ENCODE measurements around the gene ATP6V1B1. TPM values are rescaled to one million over a fixed set of nuclear protein-coding genes. Genes with fewer than 3 reads are reported as not detected.
A peak's percentile ranks its signal among the peaks of the same experiment; 100 is the strongest.

Gene ATP6V1B1
- total RNA-seq, 2 donors from 2014 or later = 6.5 to 7.2 TPM

DNA sequence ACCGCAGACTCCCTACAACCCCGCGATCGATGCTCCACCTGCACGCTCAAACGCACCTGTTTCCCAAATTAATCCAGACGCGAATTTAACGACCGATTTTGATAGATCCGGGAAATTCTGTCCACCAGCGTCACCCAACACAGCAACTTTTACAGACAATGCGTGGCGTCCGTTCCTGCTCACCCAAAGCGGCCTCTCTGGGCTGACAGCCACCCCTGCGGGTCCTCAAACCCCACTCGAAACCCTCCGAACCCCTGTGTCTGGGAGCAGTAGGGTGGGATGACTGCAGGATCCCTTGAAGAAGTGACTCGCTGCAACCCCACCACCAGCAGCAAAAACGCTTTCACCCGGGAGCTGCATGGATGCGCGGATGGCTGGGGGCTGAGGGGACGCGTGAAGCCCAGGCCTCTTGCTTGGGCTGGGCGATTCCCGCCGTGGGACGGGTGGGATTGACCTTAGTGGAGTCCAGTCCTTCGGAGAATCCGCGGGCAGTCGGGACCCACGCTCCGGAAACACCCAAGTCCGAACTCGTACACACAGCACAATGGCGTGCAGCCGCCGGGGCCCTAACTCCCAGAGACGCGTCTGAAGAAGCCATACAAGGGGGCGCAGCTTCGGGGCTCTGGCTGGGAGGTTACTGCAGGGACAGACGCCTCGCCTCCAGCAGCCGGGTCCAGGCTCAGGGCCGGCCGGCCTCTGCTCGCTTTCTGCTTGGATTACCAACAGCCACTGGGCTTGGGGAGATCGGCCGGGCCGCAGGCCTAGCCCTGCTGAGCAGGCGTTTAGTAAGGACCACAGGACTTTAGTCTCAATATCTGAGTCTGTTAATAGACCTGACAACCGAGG is 31.1 kb upstream of the ATP6V1B1 start:
- ATAC-seq (no peak), DNase-seq (ENCODE audit: low spot score) (peak; percentile 59)
- Mint-ChIP-seq H3K27me3 (peaks cover 54 to 62% of the 10 kb centered on the region in 2 donors), H3K9me3 (no peaks in the 10 kb centered on the region), H3K36me3 (peaks cover 4% of the 10 kb centered on the region), H3K4me1 (ENCODE audit: low read depth in 2 of 2) (peaks cover 28 to 31% of the 10 kb centered on the region in 2 donors), H3K4me3 (peak overlapping the region; percentile 12), H3K27ac (no peak overlapping the region)

- peak; percentile 32 for DNase-seq (ENCODE audit: low spot score)
- no peak overlapping the region for H3K27ac Mint-ChIP-seq
- H3K36me3 Mint-ChIP-seq = peaks cover 4% of the 10 kb centered on the region
- H3K27me3 Mint-ChIP-seq = peaks cover 49 to 63% of the 10 kb centered on the region in 2 donors
- H3K9me3 Mint-ChIP-seq = no peaks in the 10 kb centered on the region
- no peak for ATAC-seq
- H3K4me3 Mint-ChIP-seq = peak overlapping the region; percentile 10
- H3K4me1 Mint-ChIP-seq (ENCODE audit: low read depth in 2 of 2) = peaks cover 25 to 28% of the 10 kb centered on the region in 2 donors
Observed at GRCh38 chr2:70905443-70906421, 30.0 kb upstream of the ATP6V1B1 start.

DNA sequence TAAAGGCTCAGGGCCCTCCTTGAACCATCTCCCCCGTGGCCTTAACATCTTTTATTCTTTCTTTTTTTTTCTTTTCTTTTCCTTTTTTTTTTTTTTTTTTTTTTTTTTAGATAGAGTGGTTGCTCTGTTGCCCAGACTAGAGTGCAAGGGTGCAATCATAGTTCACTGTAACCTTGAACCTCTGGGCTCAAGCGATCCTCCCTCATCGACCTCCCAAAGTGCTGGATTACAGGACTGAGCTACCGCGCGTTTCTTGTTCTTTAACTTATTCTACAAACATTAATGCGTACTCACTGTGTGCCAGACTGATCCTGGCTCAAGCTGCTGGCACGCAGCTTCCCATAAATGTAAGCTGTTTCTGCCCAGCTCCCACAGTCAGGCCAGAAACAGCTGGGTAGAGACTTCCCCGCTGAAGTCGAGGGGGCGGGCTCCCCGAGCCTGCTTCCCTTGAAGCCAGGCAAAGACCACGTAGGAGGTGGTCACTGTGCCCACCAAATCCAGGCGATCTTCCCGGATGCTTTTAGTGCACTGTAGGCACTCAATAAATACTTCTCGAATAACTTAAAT is 29.2 kb upstream of the ATP6V1B1 start:
- Mint-ChIP-seq H3K27me3 (peaks cover 48 to 63% of the 10 kb centered on the region in 2 donors), H3K27ac (peak overlapping the region in 1 of 2 donors; percentile 61)
- ATAC-seq = no peak

DNA sequence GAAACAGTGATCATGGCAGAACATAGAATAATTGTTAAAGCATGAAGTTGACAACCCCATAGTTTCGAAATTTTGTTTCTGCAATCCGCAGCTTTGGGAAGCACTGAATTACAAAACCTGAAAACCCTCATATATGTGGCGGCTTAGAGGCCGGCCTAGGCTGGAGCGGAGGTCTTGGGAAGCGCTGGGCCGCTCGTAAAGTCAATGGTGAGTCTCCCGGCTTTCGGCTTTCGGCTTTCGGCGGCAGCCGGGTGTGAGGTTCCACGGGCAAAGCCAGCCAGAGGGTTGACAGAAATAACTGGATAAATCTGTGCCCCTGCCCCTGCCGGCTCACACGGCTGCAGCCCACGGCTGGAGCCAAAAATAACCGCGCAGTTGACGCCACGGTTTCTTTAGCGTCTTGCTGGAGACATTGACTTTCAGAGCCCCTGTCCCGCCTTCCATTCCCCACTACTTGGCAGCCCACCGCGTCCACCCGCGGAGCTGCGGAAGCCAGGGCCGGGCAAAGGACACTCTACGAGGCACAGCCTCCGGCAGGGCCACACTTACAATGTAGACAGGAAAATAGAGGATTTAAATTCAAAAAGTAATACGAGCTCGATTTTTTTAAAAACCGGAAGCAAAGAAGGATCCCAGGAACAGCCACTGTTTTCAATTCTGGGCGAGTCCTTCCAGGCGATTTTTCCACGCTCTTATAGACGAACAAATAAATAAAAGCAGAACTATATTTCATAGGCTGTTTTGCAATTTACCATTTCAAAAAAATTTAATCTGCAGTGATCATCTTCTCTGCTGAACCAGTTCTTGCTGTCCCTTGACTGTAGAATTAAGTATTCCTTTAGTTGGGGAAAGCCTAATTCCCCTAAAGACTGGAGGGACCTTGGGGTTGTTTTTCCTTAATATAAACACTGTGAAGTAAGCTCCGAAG is 28.3 kb upstream of the ATP6V1B1 start:
- peaks cover 49 to 63% of the 10 kb centered on the region in 2 donors for H3K27me3 Mint-ChIP-seq
- H3K36me3 Mint-ChIP-seq = no peaks in the 10 kb centered on the region
- ATAC-seq (peak in 1 of 2 donors; percentile 59), DNase-seq (ENCODE audit: low spot score) (peak; percentile 56)
- H3K9me3 Mint-ChIP-seq = no peaks in the 10 kb centered on the region
- peak overlapping the region in 1 of 2 donors; percentile 61 for H3K27ac Mint-ChIP-seq
- peaks cover 13 to 16% of the 10 kb centered on the region in 2 donors for H3K4me1 Mint-ChIP-seq (ENCODE audit: low read depth in 2 of 2)
- H3K4me3 Mint-ChIP-seq = peak overlapping the region; percentile 61

More for the DNA sequence above, 29.2 kb upstream of the ATP6V1B1 start:
- Mint-ChIP-seq H3K4me1 (ENCODE audit: low read depth in 2 of 2) (peaks cover 20 to 25% of the 10 kb centered on the region in 2 donors), H3K36me3 (peaks cover 2% of the 10 kb centered on the region), H3K4me3 (peak overlapping the region; percentile 61), H3K9me3 (no peaks in the 10 kb centered on the region)
- peak; percentile 51 for DNase-seq (ENCODE audit: low spot score)

DNA sequence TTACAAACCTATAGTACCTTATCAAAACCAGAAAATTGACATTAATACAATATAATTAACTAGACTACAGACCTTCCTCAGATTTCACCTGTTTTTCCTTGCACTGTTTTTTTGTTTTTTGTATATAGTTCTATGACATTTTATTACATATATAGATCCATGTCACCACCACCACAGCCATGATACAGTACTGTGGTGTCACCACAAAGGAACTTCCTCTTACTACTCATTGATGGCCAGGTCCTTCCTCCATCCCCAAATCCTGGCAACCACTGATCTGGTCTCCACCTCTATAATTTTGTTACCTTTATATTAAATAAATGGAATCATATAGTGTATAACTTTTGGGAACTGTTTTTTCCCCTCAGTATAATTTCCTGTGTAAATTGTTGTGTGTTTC is 19.4 kb upstream of the ATP6V1B1 start:
- ATAC-seq (no peak), DNase-seq (ENCODE audit: low spot score) (no peak)
- no peaks in the 10 kb centered on the region for H3K9me3 Mint-ChIP-seq
- peaks cover 26 to 37% of the 10 kb centered on the region in 2 donors for H3K27me3 Mint-ChIP-seq
- no peak overlapping the region for H3K4me3 Mint-ChIP-seq
- no peak overlapping the region for H3K27ac Mint-ChIP-seq
- H3K4me1 Mint-ChIP-seq (ENCODE audit: low read depth in 2 of 2) = no peaks in the 10 kb centered on the region
- H3K36me3 Mint-ChIP-seq = no peaks in the 10 kb centered on the region

DNA sequence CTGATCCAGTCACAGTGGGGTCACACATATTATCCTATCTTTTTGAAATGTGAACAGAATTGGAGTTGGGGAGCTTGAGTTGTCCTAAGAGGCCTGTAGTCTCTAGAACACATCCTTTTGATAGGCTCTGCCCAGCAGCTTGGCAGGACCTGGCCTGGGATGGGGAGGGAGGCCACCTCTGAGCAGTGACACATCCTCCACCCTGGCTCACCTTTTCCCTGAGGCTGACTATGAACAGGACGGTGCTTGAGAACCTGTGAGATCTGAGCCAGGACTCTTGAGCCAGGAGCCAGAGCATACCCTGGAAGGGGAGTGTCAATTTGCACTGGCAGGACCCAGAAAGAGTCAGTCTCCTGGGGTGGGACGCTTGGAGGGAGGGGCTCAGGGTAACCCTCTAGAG is 17.7 kb upstream of the ATP6V1B1 start:
- Mint-ChIP-seq H3K4me1 (ENCODE audit: low read depth in 2 of 2) (peaks cover 0 to 3% of the 10 kb centered on the region in 2 donors), H3K36me3 (no peaks in the 10 kb centered on the region), H3K4me3 (no peak overlapping the region), H3K27me3 (peaks cover 13 to 24% of the 10 kb centered on the region in 2 donors), H3K27ac (no peak overlapping the region), H3K9me3 (no peaks in the 10 kb centered on the region)
- ATAC-seq (no peak), DNase-seq (ENCODE audit: low spot score) (peak; percentile 15)

GRCh38 chr2:70919672-70920366 is 15.9 kb upstream of the ATP6V1B1 start:
- peaks cover 0 to 9% of the 10 kb centered on the region in 2 donors for H3K4me1 Mint-ChIP-seq (ENCODE audit: low read depth in 2 of 2)
- peaks cover 17 to 24% of the 10 kb centered on the region in 2 donors for H3K27me3 Mint-ChIP-seq
- H3K9me3 Mint-ChIP-seq = no peaks in the 10 kb centered on the region
- no peak overlapping the region for H3K27ac Mint-ChIP-seq
- no peak overlapping the region for H3K4me3 Mint-ChIP-seq
- ATAC-seq (peak; percentile 82 to 85), DNase-seq (ENCODE audit: low spot score) (peak; percentile 83)
- H3K36me3 Mint-ChIP-seq = no peaks in the 10 kb centered on the region

- H3K36me3 Mint-ChIP-seq = no peaks in the 10 kb centered on the region
- DNase-seq (ENCODE audit: low spot score) (peak; percentile 57), ATAC-seq (peak in 1 of 2 donors; percentile 15)
- H3K4me3 Mint-ChIP-seq = no peak overlapping the region
- peaks cover 21% of the 10 kb centered on the region in 2 donors for H3K27me3 Mint-ChIP-seq
- peaks cover 5 to 14% of the 10 kb centered on the region in 2 donors for H3K4me1 Mint-ChIP-seq (ENCODE audit: low read depth in 2 of 2)
- peak overlapping the region in 1 of 2 donors; percentile 30 for H3K27ac Mint-ChIP-seq
- no peaks in the 10 kb centered on the region for H3K9me3 Mint-ChIP-seq
Observed at GRCh38 chr2:70920367-70920715, 15.4 kb upstream of the ATP6V1B1 start.

- Mint-ChIP-seq H3K4me1 (ENCODE audit: low read depth in 2 of 2) (peaks cover 5 to 14% of the 10 kb centered on the region in 2 donors), H3K4me3 (no peak overlapping the region), H3K9me3 (no peaks in the 10 kb centered on the region), H3K27ac (peak overlapping the region in 1 of 2 donors; percentile 30), H3K27me3 (peaks cover 14 to 16% of the 10 kb centered on the region in 2 donors), H3K36me3 (no peaks in the 10 kb centered on the region)
- DNase-seq (ENCODE audit: low spot score) (no peak), ATAC-seq (no peak)
Observed at GRCh38 chr2:70921031-70921430, 14.7 kb upstream of the ATP6V1B1 start.

GRCh38 chr2:70921839-70922234 is 13.9 kb upstream of the ATP6V1B1 start:
- H3K4me3 Mint-ChIP-seq = no peak overlapping the region
- H3K27me3 Mint-ChIP-seq = peaks cover 6 to 14% of the 10 kb centered on the region in 2 donors
- H3K27ac Mint-ChIP-seq = peak overlapping the region in 1 of 2 donors; percentile 30
- no peaks in the 10 kb centered on the region for H3K9me3 Mint-ChIP-seq
- H3K4me1 Mint-ChIP-seq (ENCODE audit: low read depth in 2 of 2) = peaks cover 5 to 14% of the 10 kb centered on the region in 2 donors
- DNase-seq (ENCODE audit: low spot score) (no peak), ATAC-seq (no peak)
- no peaks in the 10 kb centered on the region for H3K36me3 Mint-ChIP-seq

DNA sequence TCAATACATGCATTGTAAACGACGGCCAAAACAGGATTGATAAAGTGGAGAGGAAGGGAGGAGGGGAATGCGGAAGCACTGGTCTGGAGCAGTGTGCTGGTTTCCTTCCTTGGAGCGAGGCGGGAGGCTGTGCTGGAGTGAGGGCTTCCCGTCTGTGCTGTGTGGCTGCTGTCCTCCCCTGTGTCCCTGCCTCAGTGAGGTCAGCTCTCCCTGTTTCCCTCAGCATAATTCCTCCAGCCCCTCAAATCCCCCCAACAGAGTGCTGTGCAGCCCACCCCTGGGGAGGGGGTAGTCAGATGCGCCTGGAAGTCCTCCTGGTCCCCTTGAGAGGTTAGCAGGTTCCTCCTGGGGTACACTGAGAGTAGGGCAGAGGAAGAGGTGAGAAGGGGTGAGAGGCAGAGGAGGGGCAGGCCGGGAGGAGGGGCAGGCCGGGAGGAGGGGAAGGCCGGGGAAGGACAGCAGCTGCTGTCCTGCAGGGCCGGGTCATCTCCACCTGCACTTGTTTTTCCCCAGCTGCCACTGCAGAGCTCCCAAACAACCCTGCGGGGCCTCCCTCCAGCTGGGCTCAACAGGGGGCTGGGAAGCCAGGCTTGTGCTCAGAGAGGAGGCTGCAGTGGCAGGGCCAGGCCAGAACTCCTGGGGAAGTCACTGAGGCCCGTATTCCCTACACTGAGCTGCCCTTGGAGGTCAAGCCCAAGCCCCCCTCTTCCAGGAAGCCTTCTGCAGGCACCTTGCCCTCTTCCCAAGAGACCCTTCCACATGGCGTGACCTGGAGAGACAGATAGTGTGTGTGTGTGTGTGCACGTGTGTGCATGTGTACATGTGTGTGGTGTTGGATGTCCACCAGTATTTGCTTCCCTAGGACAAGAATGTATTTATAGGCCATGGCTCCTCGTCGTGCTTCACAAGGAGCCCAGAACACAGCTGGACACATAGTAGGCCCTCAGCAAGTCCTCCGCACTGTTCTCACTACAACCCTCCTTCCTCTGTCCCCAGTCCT is 13.2 kb upstream of the ATP6V1B1 start:
- Mint-ChIP-seq H3K36me3 (no peaks in the 10 kb centered on the region), H3K4me1 (ENCODE audit: low read depth in 2 of 2) (peaks cover 5 to 14% of the 10 kb centered on the region in 2 donors), H3K9me3 (no peaks in the 10 kb centered on the region), H3K27me3 (peaks cover 3 to 14% of the 10 kb centered on the region in 2 donors), H3K4me3 (no peak overlapping the region), H3K27ac (peak overlapping the region in 1 of 2 donors; percentile 52)
- ATAC-seq (no peak), DNase-seq (ENCODE audit: low spot score) (no peak)

Data from natural killer cell treated with Interleukin-12 subunit alpha and Interleukin-12 subunit beta and Interleukin-15 and Interleukin-18, amount 100 ng/mL, for 72 hours (primary cell).